Body of pancreas (tissue), 4 donors: ENCODE data around the gene PACS2. TPM values are rescaled to one million over a fixed set of nuclear protein-coding genes. Genes with fewer than 3 reads are reported as not detected.

Experiments
- ATAC-seq: fragments of 150-250 bp; one replicate; pipeline ENCODE4 v1.9.1; 2016
- DNase-seq, 4 donors: peaks; one replicate each; pipeline ENCODE4 v3.0.0-alpha.2; 2019
- H3K27ac ChIP-seq, 4 donors: fragments of 200-600 bp; sonication (generic); 1 replicate in 3 of 4; 2 replicates in 1 of 4; pipeline versions ENCODE4 v1.5.1 to v1.6.1; 2016 to 2019; ENCODE audit warnings: mild to moderate bottlenecking in 1 of 4, mixed read lengths in 1 of 4, moderate library complexity in 1 of 4
- H3K27me3 ChIP-seq, 2 donors: fragments of 200-600 bp; sonication (generic); one replicate each; pipeline ENCODE4 v1.6.0; 2016; ENCODE audit warnings: mild to moderate bottlenecking in 1 of 2
- H3K36me3 ChIP-seq, 2 donors: fragments of 200-600 bp; sonication (generic); replicated peaks in 1 of 2; 2 replicates each; pipeline ENCODE4 v1.5.1; 2016; ENCODE audit warnings: low read depth in 2 of 2; ENCODE audit not compliant: insufficient read depth in 1 of 2
- H3K4me1 ChIP-seq: fragments of 200-600 bp; sonication (generic); one replicate; pipeline ENCODE4 v1.6.0; 2016
- H3K4me3 ChIP-seq, 2 donors: fragments of 200-600 bp; sonication (generic); 1 replicate in 1 of 2; 2 replicates in 1 of 2; pipeline ENCODE4 v1.5.1; 2016 to 2019
- H3K9me3 ChIP-seq, 3 donors: fragments of 200-600 bp; sonication (generic); 1 replicate in 2 of 3; 2 replicates in 1 of 3; pipeline ENCODE4 v1.5.1; 2016
- CTCF ChIP-seq, 7 experiments: fragments of 450-650 bp in 4 of 7; fragments of 200-600 bp in 3 of 7; sonication (generic) in 3 of 7; IDR thresholded peaks; one replicate each; pipeline ENCODE4 v1.5.1; 2016 to 2019; ENCODE audit warnings: antibody characterized with exemption in 7 of 7
- POLR2A ChIP-seq, 3 donors: fragments of 450-650 bp; IDR thresholded peaks; one replicate each; pipeline ENCODE4 v1.6.1; 2016; ENCODE audit warnings: antibody characterized with exemption in 3 of 3, mild to moderate bottlenecking in 2 of 3
- WGBS, 2 donors: methylation state at CpG; one replicate each; pipeline ENCODE4 v1.1.5; 2017; 5-methylcytosine and 5-hydroxymethylcytosine counted together
- intact Hi-C: fragments of 100-400 bp; cut with DNase I; formaldehyde crosslinking; loops from one replicate; pipeline ENCODE4 v1.15.1; 2023
- total RNA-seq, 2 donors: library from RNA; depleted of rRNA; stranded (reverse); fragments of >200 nt; gene quantifications; one replicate each; pipeline ENCODE4 v1.1.0, GENCODE V29; 2016

The PACS2 gene
- total RNA-seq, 2 donors from 2014 or later = 56.6 to 102 TPM

DNA sequence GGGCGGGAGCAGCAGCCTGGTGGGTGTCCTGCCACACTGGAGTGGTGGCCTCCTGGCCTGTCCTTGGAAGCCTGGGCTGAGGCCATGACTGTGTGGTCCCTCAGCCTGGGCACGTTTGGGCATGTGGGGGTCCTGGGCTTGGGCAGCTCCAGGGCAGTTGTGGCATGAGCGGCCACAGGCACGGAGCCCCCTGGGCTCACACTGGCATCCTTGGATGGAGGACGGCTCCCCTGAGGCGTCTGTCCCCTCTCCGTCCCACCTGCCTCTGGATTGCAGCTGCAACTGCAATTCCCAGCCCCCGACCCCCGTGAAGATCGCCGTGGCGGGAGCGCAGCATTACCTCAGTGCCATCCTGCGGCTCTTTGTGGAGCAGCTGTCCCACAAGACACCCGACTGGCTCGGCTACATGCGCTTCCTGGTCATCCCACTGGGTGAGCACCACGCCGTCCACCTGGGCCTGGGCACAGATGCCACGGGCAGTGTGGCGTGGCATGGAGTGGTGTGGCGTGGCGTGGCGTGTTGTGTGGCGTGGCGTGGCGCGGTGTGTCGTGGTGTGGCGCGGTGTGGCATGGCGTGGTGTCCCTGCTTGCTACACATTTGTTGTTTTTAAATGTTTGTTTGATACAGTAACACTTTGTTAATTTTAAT is 68.7 kb downstream of the PACS2 start:
- DNase-seq = peak in 1 of 4 donors; percentile 10
- 96 to 97% methylated on average over 13 to 30 of the region's 32 CpGs for WGBS, 2 donors
- no peaks in the 10 kb centered on the region for H3K27me3 ChIP-seq
- intact Hi-C loops = no loop called here
- no peak for TF ChIP-seq POLR2A (IDR thresholded peaks at IDR 0.05)
- no peak for TF ChIP-seq CTCF (IDR thresholded peaks at IDR 0.05)
- H3K4me1 ChIP-seq = no peaks in the 10 kb centered on the region
- ATAC-seq = no peak
- no peak overlapping the region for H3K27ac ChIP-seq
- peaks cover 0 to 3% of the 10 kb centered on the region in 2 donors for H3K36me3 ChIP-seq
- no peak overlapping the region for H3K4me3 ChIP-seq
- H3K9me3 ChIP-seq = no peaks in the 10 kb centered on the region

DNA sequence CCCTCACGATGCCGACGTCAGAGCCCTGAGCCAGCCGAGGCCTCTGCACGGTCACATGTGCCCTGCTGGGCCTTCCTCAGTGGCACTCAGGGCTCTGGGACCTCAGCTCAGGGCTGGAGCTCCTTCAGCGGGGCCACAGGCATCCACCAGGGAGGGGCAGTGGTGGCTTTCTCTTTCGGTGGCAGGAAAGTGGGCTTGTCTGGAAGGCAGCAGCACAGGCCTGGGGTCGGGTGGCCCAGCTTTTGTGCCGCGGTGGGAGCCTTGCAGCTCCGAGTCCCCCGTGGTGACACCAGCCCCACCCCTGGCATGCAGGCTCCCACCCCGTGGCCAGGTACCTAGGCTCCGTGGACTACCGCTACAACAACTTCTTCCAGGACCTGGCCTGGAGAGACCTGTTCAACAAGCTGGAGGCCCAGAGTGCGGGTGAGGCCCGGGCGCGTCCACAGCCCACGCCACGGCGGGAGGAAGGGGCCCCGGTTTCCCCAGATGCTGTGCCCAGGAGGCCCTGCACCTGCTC is 69.6 kb downstream of the PACS2 start:
- Histone ChIP-seq H3K4me3 (no peak overlapping the region), H3K36me3 (peaks cover 0 to 3% of the 10 kb centered on the region in 2 donors), H3K4me1 (no peaks in the 10 kb centered on the region), H3K27me3 (no peaks in the 10 kb centered on the region), H3K27ac (no peak overlapping the region), H3K9me3 (no peaks in the 10 kb centered on the region)
- no peak for TF ChIP-seq POLR2A (IDR thresholded peaks at IDR 0.05)
- no peak for TF ChIP-seq CTCF (IDR thresholded peaks at IDR 0.05)
- WGBS, 2 donors = 88 to 93% methylated on average over 5 to 23 of the region's 23 CpGs
- no peak for ATAC-seq
- intact Hi-C loops = no loop called here
- DNase-seq = no peak

DNA sequence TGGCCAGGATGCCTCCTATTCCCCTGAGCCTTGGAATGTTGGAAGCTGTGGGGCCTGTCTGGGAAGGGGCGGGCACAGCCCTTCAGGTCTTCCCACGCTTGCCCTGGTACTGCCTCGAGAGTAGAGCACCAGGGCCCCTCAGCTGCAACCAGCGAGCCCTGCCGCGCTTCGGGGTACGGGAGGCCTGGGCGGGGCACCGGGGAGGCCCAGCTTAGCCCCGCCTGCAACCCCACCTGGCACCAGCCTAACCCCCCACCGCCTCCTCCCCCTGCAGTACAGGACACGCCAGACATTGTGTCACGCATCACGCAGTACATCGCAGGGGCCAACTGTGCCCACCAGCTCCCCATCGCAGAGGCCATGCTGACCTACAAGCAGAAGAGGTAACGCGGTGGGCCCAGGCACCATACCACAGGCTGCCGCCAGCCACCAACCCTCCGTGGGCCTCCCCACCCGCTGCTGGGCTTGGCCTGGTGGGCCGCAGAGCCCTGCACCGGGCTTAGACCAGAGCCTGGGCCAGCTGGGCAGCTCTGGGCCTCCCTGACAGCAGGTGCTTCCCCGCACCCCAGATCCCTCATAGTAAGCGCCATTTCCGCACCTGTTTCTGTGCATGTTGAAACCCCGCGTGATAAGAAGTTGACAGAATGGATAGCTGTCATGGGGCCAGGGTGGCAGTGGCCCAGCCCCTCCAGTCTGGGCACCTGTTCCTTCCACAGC is 70.2 kb downstream of the PACS2 start:
- Histone ChIP-seq H3K27me3 (no peaks in the 10 kb centered on the region), H3K4me1 (peaks cover 6% of the 10 kb centered on the region), H3K36me3 (peaks cover 0 to 3% of the 10 kb centered on the region in 2 donors), H3K4me3 (no peak overlapping the region), H3K27ac (no peak overlapping the region), H3K9me3 (no peaks in the 10 kb centered on the region)
- no peak for DNase-seq
- no peak for TF ChIP-seq POLR2A (IDR thresholded peaks at IDR 0.05)
- no peak for TF ChIP-seq CTCF (IDR thresholded peaks at IDR 0.05)
- intact Hi-C loops = no loop called here
- no peak for ATAC-seq
- WGBS, 2 donors = 88 to 93% methylated on average over 5 to 28 of the region's 29 CpGs

DNA sequence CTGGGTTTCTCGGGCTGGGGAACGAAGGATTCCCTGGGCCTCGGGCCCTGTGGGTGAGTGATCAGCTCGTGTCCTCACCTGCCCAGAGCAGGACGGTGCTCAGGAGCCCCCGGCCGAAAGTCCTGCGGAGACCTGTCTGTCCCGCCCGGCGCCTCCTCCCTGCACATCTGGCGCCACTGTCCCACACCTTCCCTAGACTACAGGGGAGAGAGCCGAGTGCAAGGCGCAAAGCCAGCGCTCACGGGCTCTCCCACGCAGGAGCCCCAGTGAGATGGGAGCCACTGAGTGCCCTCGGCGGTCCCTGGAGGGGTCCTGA is 70.7 kb downstream of the PACS2 start:
- TF ChIP-seq POLR2A (IDR thresholded peaks at IDR 0.05) (no peak), CTCF (IDR thresholded peaks at IDR 0.05) (no peak)
- H3K27ac ChIP-seq = no peak overlapping the region
- peaks cover 0 to 3% of the 10 kb centered on the region in 2 donors for H3K36me3 ChIP-seq
- DNase-seq = no peak
- intact Hi-C loops = no loop called here
- H3K4me1 ChIP-seq = peaks cover 11% of the 10 kb centered on the region
- no peaks in the 10 kb centered on the region for H3K27me3 ChIP-seq
- H3K9me3 ChIP-seq = no peaks in the 10 kb centered on the region
- no peak overlapping the region for H3K4me3 ChIP-seq
- 92 to 95% methylated on average over 17 to 18 of the region's 19 CpGs for WGBS, 2 donors
- no peak for ATAC-seq
